Activated CD4-positive, alpha-beta T cell treated with anti-CD3 and anti-CD28 coated beads, Interleukin-2, amount 10 ng/mL, durations not matched to agents 7 days and 5 days (primary cell): ENCODE results near the gene KCTD18. TPM values are rescaled to one million over a fixed set of nuclear protein-coding genes. Genes with fewer than 3 reads are reported as not detected.

Experiments
- CTCF ChIA-PET: fragments of 350-600 bp; sonication (Branson Sonifier 250); formaldehyde crosslinking; loops from one replicate; lab custom pipeline; 2021; ENCODE audit warnings: antibody characterized with exemption; lab: Charles Lee
- POLR2A ChIA-PET: fragments of 350-600 bp; sonication (Branson Sonifier 250); formaldehyde crosslinking; loops from one replicate; lab custom pipeline; 2021; ENCODE audit warnings: antibody characterized with exemption; lab: Charles Lee
- DNase-seq: peaks from one replicate; pipeline ENCODE4 v3.0.0-alpha.2; 2020
- H3K27ac Mint-ChIP-seq: one replicate; pipeline ENCODE4 v1.8.0; 2021; ENCODE audit warnings: mild to moderate bottlenecking, moderate library complexity, mixed read lengths
- H3K27me3 Mint-ChIP-seq: one replicate; pipeline ENCODE4 v1.8.0; 2021; ENCODE audit warnings: mixed read lengths
- H3K36me3 Mint-ChIP-seq: one replicate; pipeline ENCODE4 v1.8.0; 2021; ENCODE audit warnings: low read depth, mixed read lengths
- H3K4me1 Mint-ChIP-seq: one replicate; pipeline ENCODE4 v1.8.0; 2021; ENCODE audit warnings: mixed read lengths
- H3K4me3 Mint-ChIP-seq: one replicate; pipeline ENCODE4 v1.8.0; 2021; ENCODE audit warnings: mild to moderate bottlenecking, moderate library complexity, mixed read lengths
- H3K9me3 Mint-ChIP-seq: one replicate; pipeline ENCODE4 v1.8.0; 2021; ENCODE audit warnings: mixed read lengths
- total RNA-seq, 2 experiments: library from RNA; stranded (reverse); gene quantifications; one replicate each; pipeline ENCODE4 v1.2.3, GENCODE V29; 2021

The KCTD18 gene
- total RNA-seq, 2 experiments from 2014 or later = 20.4 to 20.5 TPM

- Mint-ChIP-seq H3K36me3 (peaks cover 13% of the 10 kb centered on the region), H3K4me1 (peaks cover 26% of the 10 kb centered on the region), H3K27ac (peak overlapping the region; percentile 91), H3K9me3 (no peaks in the 10 kb centered on the region), H3K4me3 (peak overlapping the region; percentile 92), H3K27me3 (no peaks in the 10 kb centered on the region)
- ChIA-PET CTCF (interaction anchor here (0.5 to 3.3 kb wide), 12 partner anchors 11 to 552 kb away, joined by 3 to 13 read pairs (median 4); partner anchors contain the start of gene SGO2), POLR2A (no interaction called here)
- DNase-seq = no peak
Measured at GRCh38 chr2:200509235-200509611, 645 bp downstream of the KCTD18 start.

- no peak for DNase-seq
- Mint-ChIP-seq H3K36me3 (peaks cover 26% of the 10 kb centered on the region), H3K27ac (no peak overlapping the region), H3K4me1 (peaks cover 26% of the 10 kb centered on the region), H3K27me3 (no peaks in the 10 kb centered on the region), H3K4me3 (no peak overlapping the region), H3K9me3 (peaks cover 4% of the 10 kb centered on the region)
- ChIA-PET POLR2A (no interaction called here), CTCF (interaction anchor here (0.8 to 1.7 kb wide), 2 partner anchors 8 to 18 kb away, joined by 3 to 4 read pairs; partner anchors contain the start of gene SGO2)
Measured at GRCh38 chr2:200507179-200507578, 2.7 kb downstream of the KCTD18 start.

- Mint-ChIP-seq H3K4me3 (no peak overlapping the region), H3K27ac (no peak overlapping the region)
- POLR2A ChIA-PET = no interaction called here
Measured at GRCh38 chr2:200506679-200507078, 3.2 kb downstream of the KCTD18 start.

DNA sequence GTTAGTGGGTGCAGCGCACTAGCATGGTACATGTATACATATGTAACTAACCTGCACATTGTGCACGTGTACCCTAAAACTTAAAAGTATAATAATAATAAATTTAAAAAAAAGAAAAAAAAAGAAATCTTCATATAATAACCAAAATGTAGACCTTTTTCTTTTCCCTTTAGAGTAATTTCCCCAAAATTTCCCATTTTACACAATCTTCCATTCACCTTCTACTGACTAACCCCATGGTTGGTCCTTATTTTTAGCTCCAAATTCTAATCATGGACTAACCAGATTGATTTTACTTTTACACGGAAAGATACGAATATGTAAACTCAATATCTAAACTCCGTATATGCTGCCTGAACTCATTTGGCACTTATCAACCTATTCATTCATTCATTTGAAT lies 7.7 kb downstream of the KCTD18 start:
- ChIA-PET POLR2A (no interaction called here), CTCF (interaction anchor here (1.6 kb wide), 1 partner anchor 9 kb away, joined by 6 read pairs; no protein-coding TSS in a partner anchor)
- no peak overlapping the region for H3K4me3 Mint-ChIP-seq
- peaks cover 9% of the 10 kb centered on the region for H3K4me1 Mint-ChIP-seq
- H3K9me3 Mint-ChIP-seq = peaks cover 4% of the 10 kb centered on the region
- no peaks in the 10 kb centered on the region for H3K27me3 Mint-ChIP-seq
- H3K27ac Mint-ChIP-seq = no peak overlapping the region
- no peak for DNase-seq
- peaks cover 39% of the 10 kb centered on the region for H3K36me3 Mint-ChIP-seq

More at GRCh38 chr2:200506679-200507078, 3.2 kb downstream of the KCTD18 start:
- H3K9me3 Mint-ChIP-seq = peaks cover 4% of the 10 kb centered on the region
- H3K27me3 Mint-ChIP-seq = no peaks in the 10 kb centered on the region
- peaks cover 26% of the 10 kb centered on the region for H3K4me1 Mint-ChIP-seq
- CTCF ChIA-PET = interaction anchor here (1.7 kb wide), 1 partner anchor 19 kb away, joined by 4 read pairs; the partner anchor contains the start of gene SGO2
- peaks cover 29% of the 10 kb centered on the region for H3K36me3 Mint-ChIP-seq
- no peak for DNase-seq

DNA sequence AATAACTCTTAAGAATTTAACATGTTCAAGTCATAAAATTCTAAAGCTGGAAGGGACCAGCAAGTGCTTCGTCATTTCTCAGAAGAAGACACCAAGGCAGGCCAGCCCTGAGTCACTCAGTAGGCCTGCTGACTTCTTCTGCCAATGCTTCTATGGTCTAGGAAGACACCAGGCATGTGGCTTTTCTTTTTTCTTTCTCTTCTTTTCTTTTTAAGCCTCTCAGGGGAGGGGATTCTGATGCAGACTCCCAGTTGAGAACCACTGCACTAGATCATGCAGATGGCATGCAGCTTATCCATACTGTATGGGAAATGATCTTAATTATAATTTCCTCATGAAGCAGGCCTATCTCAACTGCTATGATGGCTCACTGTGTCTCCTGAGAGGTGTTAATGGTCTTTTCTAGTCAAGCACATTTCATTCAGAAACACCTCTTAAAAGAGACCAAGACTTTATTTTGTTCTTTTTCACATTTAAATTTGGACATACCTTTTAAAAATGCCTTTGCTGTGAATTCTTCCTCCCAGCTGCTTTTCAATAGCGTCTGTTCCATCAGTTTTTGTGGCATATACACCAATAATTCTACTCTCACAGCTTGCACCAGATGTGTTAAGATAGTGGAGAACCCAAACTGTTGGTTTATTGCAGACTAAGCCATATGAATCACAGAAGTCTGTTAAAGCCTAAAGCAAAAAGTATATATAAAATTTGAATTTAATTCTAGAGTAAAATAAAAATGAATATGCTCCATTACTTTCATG lies 11.3 kb downstream of the KCTD18 start:
- peaks cover 4% of the 10 kb centered on the region for H3K9me3 Mint-ChIP-seq
- no peak overlapping the region for H3K27ac Mint-ChIP-seq
- DNase-seq = no peak
- ChIA-PET POLR2A (no interaction called here), CTCF (interaction anchor here (0.9 kb wide), 2 partner anchors 9 to 11 kb away, joined by 3 read pairs; no protein-coding TSS in a partner anchor)
- peaks cover 43% of the 10 kb centered on the region for H3K36me3 Mint-ChIP-seq
- no peaks in the 10 kb centered on the region for H3K4me1 Mint-ChIP-seq
- no peaks in the 10 kb centered on the region for H3K27me3 Mint-ChIP-seq
- no peak overlapping the region for H3K4me3 Mint-ChIP-seq

GRCh38 chr2:200496696-200497095 lies 13.2 kb downstream of the KCTD18 start:
- peak overlapping the region; percentile 13 for H3K27ac Mint-ChIP-seq
- DNase-seq = no peak
- H3K4me3 Mint-ChIP-seq = no peak overlapping the region
- CTCF ChIA-PET = interaction anchor here (1.2 kb wide), 1 partner anchor 15 kb away, joined by 3 read pairs; no protein-coding TSS in a partner anchor
- H3K27me3 Mint-ChIP-seq = no peaks in the 10 kb centered on the region
- H3K9me3 Mint-ChIP-seq = no peaks in the 10 kb centered on the region
- H3K4me1 Mint-ChIP-seq = no peaks in the 10 kb centered on the region
- POLR2A ChIA-PET = no interaction called here
- peaks cover 43% of the 10 kb centered on the region for H3K36me3 Mint-ChIP-seq

DNA sequence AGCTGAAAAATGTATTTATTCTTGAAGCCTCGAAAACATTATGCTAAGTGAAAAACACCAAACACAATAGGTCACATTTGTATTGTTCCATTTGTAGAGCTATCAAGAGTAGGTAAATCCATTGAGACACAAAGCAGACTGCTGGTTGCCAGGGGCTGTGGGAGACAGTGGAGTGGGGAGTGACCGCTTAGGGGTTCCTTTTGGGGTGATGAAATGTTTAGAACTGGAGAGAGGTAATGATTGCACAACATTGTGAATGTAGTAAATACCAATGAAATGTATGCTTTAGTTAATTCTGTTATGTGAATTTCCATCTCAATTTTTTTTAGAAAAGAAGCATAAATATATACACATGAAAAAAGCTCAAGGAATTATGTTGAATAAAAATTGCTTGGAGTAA lies 15.8 kb downstream of the KCTD18 start:
- POLR2A ChIA-PET = no interaction called here
- no peak for DNase-seq
- H3K27ac Mint-ChIP-seq = no peak overlapping the region
- peaks cover 57% of the 10 kb centered on the region for H3K36me3 Mint-ChIP-seq
- CTCF ChIA-PET = interaction anchor here (0.6 to 2.5 kb wide), 7 partner anchors 9 to 215 kb away, joined by 3 to 11 read pairs (median 6); partner anchors contain the start of gene KCTD18
- no peak overlapping the region for H3K4me3 Mint-ChIP-seq
- no peaks in the 10 kb centered on the region for H3K4me1 Mint-ChIP-seq
- no peaks in the 10 kb centered on the region for H3K27me3 Mint-ChIP-seq
- H3K9me3 Mint-ChIP-seq = peaks cover 3% of the 10 kb centered on the region

DNA sequence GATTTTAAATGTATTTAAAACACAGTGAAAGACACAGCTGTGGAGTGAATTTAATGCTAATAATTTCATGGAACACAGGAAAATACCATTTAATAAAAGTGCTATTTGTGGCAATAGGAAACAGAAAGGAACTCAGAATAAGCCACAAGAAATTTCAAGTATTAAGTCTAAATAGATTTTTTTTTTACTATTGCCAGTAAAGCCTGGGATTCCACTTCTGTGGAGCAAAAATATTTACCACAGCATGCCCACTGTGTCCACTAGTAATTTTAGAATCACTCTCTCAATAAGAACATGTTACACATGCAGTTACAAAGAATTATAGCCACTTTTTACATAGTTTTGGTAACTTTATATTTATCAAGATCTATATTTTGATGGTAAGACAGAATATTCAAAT lies 17.2 kb downstream of the KCTD18 start:
- Mint-ChIP-seq H3K27me3 (no peaks in the 10 kb centered on the region), H3K36me3 (peaks cover 52% of the 10 kb centered on the region)
- POLR2A ChIA-PET = interaction anchor here (0.5 kb wide), 1 partner anchor 25 kb away, joined by 3 read pairs; no protein-coding TSS in a partner anchor

GRCh38 chr2:200490001-200490400 lies 19.9 kb downstream of the KCTD18 start:
- no peak for DNase-seq
- POLR2A ChIA-PET = no interaction called here
- Mint-ChIP-seq H3K27ac (no peak overlapping the region), H3K4me1 (no peaks in the 10 kb centered on the region), H3K4me3 (no peak overlapping the region), H3K27me3 (no peaks in the 10 kb centered on the region), H3K36me3 (peaks cover 45% of the 10 kb centered on the region), H3K9me3 (peaks cover 3% of the 10 kb centered on the region)
- CTCF ChIA-PET = no interaction called here

More for the DNA sequence above, 17.2 kb downstream of the KCTD18 start:
- H3K4me1 Mint-ChIP-seq = no peaks in the 10 kb centered on the region
- peaks cover 3% of the 10 kb centered on the region for H3K9me3 Mint-ChIP-seq
- DNase-seq = no peak
- CTCF ChIA-PET = interaction anchor here (1.0 to 2.5 kb wide), 7 partner anchors 8 to 25 kb away, joined by 3 to 11 read pairs (median 6); partner anchors contain the start of gene KCTD18
- H3K4me3 Mint-ChIP-seq = no peak overlapping the region
- no peak overlapping the region for H3K27ac Mint-ChIP-seq

- Mint-ChIP-seq H3K4me3 (no peak overlapping the region), H3K27ac (no peak overlapping the region), H3K9me3 (peaks cover 3% of the 10 kb centered on the region), H3K4me1 (peaks cover 3% of the 10 kb centered on the region), H3K36me3 (peaks cover 32% of the 10 kb centered on the region), H3K27me3 (no peaks in the 10 kb centered on the region)
- no peak for DNase-seq
- ChIA-PET POLR2A (no interaction called here), CTCF (no interaction called here)
Measured at GRCh38 chr2:200488169-200488568, 21.7 kb downstream of the KCTD18 start.

GRCh38 chr2:200486529-200486928 lies 23.3 kb downstream of the KCTD18 start:
- POLR2A ChIA-PET = interaction anchor here (0.6 kb wide), 1 partner anchor 179 kb away, joined by 3 read pairs; no protein-coding TSS in a partner anchor
- Mint-ChIP-seq H3K4me3 (no peak overlapping the region), H3K27ac (no peak overlapping the region), H3K27me3 (no peaks in the 10 kb centered on the region), H3K36me3 (peaks cover 18% of the 10 kb centered on the region), H3K4me1 (peaks cover 3% of the 10 kb centered on the region), H3K9me3 (peaks cover 3% of the 10 kb centered on the region)
- CTCF ChIA-PET = interaction anchor here (1.0 to 1.6 kb wide), 4 partner anchors 23 to 502 kb away, joined by 3 to 5 read pairs (median 3); partner anchors contain the start of gene KCTD18
- no peak for DNase-seq

DNA sequence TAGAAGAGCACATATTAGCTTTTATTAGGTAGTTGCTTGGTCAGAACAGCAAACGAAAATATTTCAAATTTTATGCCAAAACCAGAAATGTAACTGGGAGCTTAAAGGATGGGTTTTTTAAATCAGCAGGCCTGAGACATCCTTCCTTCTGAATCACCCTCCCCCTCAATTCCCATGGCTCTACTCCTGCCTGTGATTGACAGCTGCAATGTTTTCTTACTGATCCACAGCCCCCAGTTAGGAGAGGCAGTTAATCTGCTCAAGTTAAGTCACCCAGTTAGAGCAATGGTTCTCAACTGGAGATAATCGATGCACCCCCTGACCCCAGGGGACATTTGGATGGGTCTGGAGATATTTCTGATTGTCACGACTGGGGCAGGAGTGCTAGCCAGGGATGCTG lies 24.9 kb downstream of the KCTD18 start:
- no peaks in the 10 kb centered on the region for H3K9me3 Mint-ChIP-seq
- H3K27ac Mint-ChIP-seq = no peak overlapping the region
- no peak overlapping the region for H3K4me3 Mint-ChIP-seq
- ChIA-PET CTCF (interaction anchor here (0.7 to 3.3 kb wide), 5 partner anchors 8 to 500 kb away, joined by 3 to 12 read pairs (median 8); no protein-coding TSS in a partner anchor), POLR2A (no interaction called here)
- H3K27me3 Mint-ChIP-seq = no peaks in the 10 kb centered on the region
- no peak for DNase-seq
- peaks cover 12% of the 10 kb centered on the region for H3K4me1 Mint-ChIP-seq
- H3K36me3 Mint-ChIP-seq = peaks cover 8% of the 10 kb centered on the region
